ENCODE measurements around the gene DNM3.
"Not testable (repeated sequence)": the region's sequence is repeated elsewhere in the genome, so short reads cannot be mapped to it uniquely, and the experiment has no call there.

DNM3 gene

GRCh38 chr1:171984850-171985485, 143.7 kb downstream of the DNM3 start:
- peak; percentile 34 for DNase-seq

- DNase-seq, result peak; percentile 3
Measured at GRCh38 chr1:171985639-171986038, 144.3 kb downstream of the DNM3 start.

- no peak for DNase-seq
Measured at GRCh38 chr1:171988243-171988885, 147.1 kb downstream of the DNM3 start.

- no peak for DNase-seq
Measured at GRCh38 chr1:171990371-171990770, 149.1 kb downstream of the DNM3 start.

GRCh38 chr1:171994293-171994692, 153.0 kb downstream of the DNM3 start:
- no peak for DNase-seq

- DNase-seq, result no peak
Measured at GRCh38 chr1:171995573-171995972, 154.3 kb downstream of the DNM3 start.

GRCh38 chr1:171997936-171998335, 156.6 kb downstream of the DNM3 start:
- DNase-seq, result no peak

GRCh38 chr1:171998711-171999110, 157.4 kb downstream of the DNM3 start:
- DNase-seq, result no peak

GRCh38 chr1:171999756-172000155, 158.5 kb downstream of the DNM3 start:
- no peak for DNase-seq

GRCh38 chr1:172001288-172001687, 160.0 kb downstream of the DNM3 start:
- DNase-seq, result no peak

GRCh38 chr1:172002725-172003345, 161.5 kb downstream of the DNM3 start:
- DNase-seq, result peak; percentile 37

GRCh38 chr1:172003766-172004530, 162.7 kb downstream of the DNM3 start:
- no peak for DNase-seq

GRCh38 chr1:172004671-172005070, 163.4 kb downstream of the DNM3 start:
- DNase-seq, result peak; percentile 3

- DNase-seq, result no peak
Measured at GRCh38 chr1:172005856-172006255, 164.6 kb downstream of the DNM3 start.

GRCh38 chr1:172006660-172007059, 165.4 kb downstream of the DNM3 start:
- DNase-seq, result no peak

GRCh38 chr1:172018727-172019311, 177.5 kb downstream of the DNM3 start:
- DNase-seq, result no peak

GRCh38 chr1:172019976-172020375, 178.7 kb downstream of the DNM3 start:
- no peak for DNase-seq

- DNase-seq, result no peak
Measured at GRCh38 chr1:172024516-172024915, 183.2 kb downstream of the DNM3 start.

GRCh38 chr1:172024944-172025738, 183.8 kb downstream of the DNM3 start:
- DNase-seq, result not testable (repeated sequence)

- DNase-seq, result no peak
Measured at GRCh38 chr1:172040466-172040865, 199.2 kb downstream of the DNM3 start.

- DNase-seq, result no peak
Measured at GRCh38 chr1:172041102-172041501, 199.8 kb downstream of the DNM3 start.

- no peak for DNase-seq
Measured at GRCh38 chr1:172041742-172042141, 200.4 kb downstream of the DNM3 start.
